ENCODE measurements around the gene MYO1F. TPM values are rescaled to one million over a fixed set of nuclear protein-coding genes. Genes with fewer than 3 reads are reported as not detected.

The MYO1F gene
- polyA plus RNA-seq, 3 donors, result 121 to 707 (median 197) TPM

DNA sequence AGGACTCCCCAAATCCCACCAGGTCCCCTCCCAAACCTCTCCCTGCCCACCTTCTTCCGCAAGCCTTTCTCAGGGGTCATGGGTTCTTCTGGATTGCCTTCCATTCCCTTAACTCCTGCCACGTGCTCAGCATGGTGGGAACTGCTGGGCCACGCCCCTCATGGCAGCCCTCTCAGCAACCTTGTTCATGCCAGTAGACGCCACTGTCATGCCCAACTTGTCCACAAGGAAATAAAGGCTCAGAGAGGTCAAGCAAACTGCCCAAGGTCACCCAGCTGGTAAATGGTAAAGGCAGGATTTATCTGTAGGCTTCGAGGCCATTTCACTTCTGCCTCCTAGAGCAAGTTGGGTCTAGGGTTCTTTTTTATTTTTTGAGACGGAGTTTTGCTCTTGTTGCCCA lies 85.7 kb downstream of the MYO1F start:
- H3K27ac Mint-ChIP-seq, result peak overlapping the region; percentile 18 to 99 (median 87)
- Histone ChIP-seq H3K36me3 (replicated peaks in 1 of 2; ENCODE audit: control insufficient read depth in 1 of 2, insufficient read depth in 2 of 2, low read length in 2 of 2) (peaks cover 63 to 71% of the 10 kb centered on the region in 2 donors), H3K4me2 (replicated peaks; ENCODE audit: extremely low read depth, low read length, poor library complexity, severe bottlenecking) (no peak overlapping the region), H3K27me3 (ENCODE audit: control insufficient read depth in 2 of 2, insufficient read depth in 2 of 2, low read length in 2 of 2) (no peaks in the 10 kb centered on the region), H3K9ac (ENCODE audit: insufficient read depth, low read length, poor library complexity, severe bottlenecking) (no peak overlapping the region), H3K79me2 (ENCODE audit: insufficient read depth, low read length) (peaks cover 70% of the 10 kb centered on the region), H3K27ac (ENCODE audit: low read depth in 1 of 2, low read length in 2 of 2) (peak overlapping the region; percentile 92 to 93), H3K4me1 (ENCODE audit: control insufficient read depth in 1 of 2, insufficient read depth in 2 of 2, low read length in 2 of 2) (peaks cover 97 to 100% of the 10 kb centered on the region in 2 donors), H4K20me1 (ENCODE audit: insufficient read depth, low read length) (peaks cover 28% of the 10 kb centered on the region), H3K9me3 (replicated peaks in 1 of 2; ENCODE audit: control insufficient read depth in 1 of 2, insufficient read depth in 1 of 2, low read length in 2 of 2) (no peaks in the 10 kb centered on the region), H2AFZ (ENCODE audit: insufficient read depth, low read depth, low read length, poor library complexity, severe bottlenecking) (no peak overlapping the region), H3K4me3 (replicated peaks in 1 of 3; ENCODE audit: low read depth in 2 of 3, low read length in 3 of 3) (no peak overlapping the region)
- no peak overlapping the region for H3K4me3 Mint-ChIP-seq
- no peak for DNase-seq
- WGBS (ENCODE audit: insufficient coverage), result 81% methylated on average over 3 of the region's 6 CpGs
- H3K9me3 Mint-ChIP-seq, result peaks cover 0 to 2% (median 0%) of the 10 kb centered on the region in 7 donors
- intact Hi-C loops (cut with micrococcal nuclease), result no loop called here
- H3K36me3 Mint-ChIP-seq, result peaks cover 68 to 94% of the 10 kb centered on the region in 2 donors
- peaks cover 88% of the 10 kb centered on the region for H3K4me1 Mint-ChIP-seq
- peaks cover 0 to 3% (median 2%) of the 10 kb centered on the region in 3 donors for H3K27me3 Mint-ChIP-seq (ENCODE audit: low read depth in 3 of 3)
- TF ChIP-seq, protein P1, sequence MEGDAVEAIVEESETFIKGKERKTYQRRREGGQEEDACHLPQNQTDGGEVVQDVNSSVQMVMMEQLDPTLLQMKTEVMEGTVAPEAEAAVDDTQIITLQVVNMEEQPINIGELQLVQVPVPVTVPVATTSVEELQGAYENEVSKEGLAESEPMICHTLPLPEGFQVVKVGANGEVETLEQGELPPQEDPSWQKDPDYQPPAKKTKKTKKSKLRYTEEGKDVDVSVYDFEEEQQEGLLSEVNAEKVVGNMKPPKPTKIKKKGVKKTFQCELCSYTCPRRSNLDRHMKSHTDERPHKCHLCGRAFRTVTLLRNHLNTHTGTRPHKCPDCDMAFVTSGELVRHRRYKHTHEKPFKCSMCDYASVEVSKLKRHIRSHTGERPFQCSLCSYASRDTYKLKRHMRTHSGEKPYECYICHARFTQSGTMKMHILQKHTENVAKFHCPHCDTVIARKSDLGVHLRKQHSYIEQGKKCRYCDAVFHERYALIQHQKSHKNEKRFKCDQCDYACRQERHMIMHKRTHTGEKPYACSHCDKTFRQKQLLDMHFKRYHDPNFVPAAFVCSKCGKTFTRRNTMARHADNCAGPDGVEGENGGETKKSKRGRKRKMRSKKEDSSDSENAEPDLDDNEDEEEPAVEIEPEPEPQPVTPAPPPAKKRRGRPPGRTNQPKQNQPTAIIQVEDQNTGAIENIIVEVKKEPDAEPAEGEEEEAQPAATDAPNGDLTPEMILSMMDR (IDR thresholded peaks at IDR 0.05), result peak; percentile 12

DNA sequence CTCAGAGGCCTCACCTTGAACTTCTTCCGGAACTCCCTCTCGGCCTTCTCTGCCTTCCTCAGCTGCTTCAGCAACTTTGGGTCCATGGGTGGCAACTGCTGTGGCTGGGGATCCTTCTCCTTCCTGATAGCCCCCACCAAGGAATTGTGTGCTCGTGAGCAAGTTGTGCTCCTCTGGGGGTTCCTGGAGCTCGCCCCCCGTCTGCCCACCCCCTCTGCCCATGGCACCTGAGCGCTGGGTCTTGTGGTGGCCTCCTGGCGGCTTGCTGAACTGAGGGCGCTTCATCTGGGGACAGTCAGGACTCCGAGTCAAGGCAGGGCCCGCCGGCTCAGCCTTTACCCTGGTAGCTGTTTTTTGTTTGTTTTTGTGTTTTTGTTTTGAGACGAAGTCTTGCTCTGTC lies 86.4 kb downstream of the MYO1F start:
- Histone ChIP-seq H2AFZ (ENCODE audit: insufficient read depth, low read depth, low read length, poor library complexity, severe bottlenecking) (no peak overlapping the region), H3K9me3 (replicated peaks in 1 of 2; ENCODE audit: control insufficient read depth in 1 of 2, insufficient read depth in 1 of 2, low read length in 2 of 2) (no peaks in the 10 kb centered on the region), H3K4me2 (replicated peaks; ENCODE audit: extremely low read depth, low read length, poor library complexity, severe bottlenecking) (no peak overlapping the region), H3K27ac (ENCODE audit: low read depth in 1 of 2, low read length in 2 of 2) (peak overlapping the region; percentile 92 to 93), H3K4me3 (replicated peaks in 1 of 3; ENCODE audit: low read depth in 2 of 3, low read length in 3 of 3) (no peak overlapping the region), H3K4me1 (ENCODE audit: control insufficient read depth in 1 of 2, insufficient read depth in 2 of 2, low read length in 2 of 2) (peaks cover 97 to 100% of the 10 kb centered on the region in 2 donors), H3K27me3 (ENCODE audit: control insufficient read depth in 2 of 2, insufficient read depth in 2 of 2, low read length in 2 of 2) (no peaks in the 10 kb centered on the region), H3K36me3 (replicated peaks in 1 of 2; ENCODE audit: control insufficient read depth in 1 of 2, insufficient read depth in 2 of 2, low read length in 2 of 2) (peaks cover 61 to 71% of the 10 kb centered on the region in 2 donors), H3K79me2 (ENCODE audit: insufficient read depth, low read length) (peaks cover 70% of the 10 kb centered on the region), H4K20me1 (ENCODE audit: insufficient read depth, low read length) (peaks cover 28% of the 10 kb centered on the region), H3K9ac (ENCODE audit: insufficient read depth, low read length, poor library complexity, severe bottlenecking) (no peak overlapping the region)
- TF ChIP-seq, protein P1 (IDR thresholded peaks at IDR 0.05), result no peak
- Mint-ChIP-seq H3K27me3 (ENCODE audit: low read depth in 3 of 3) (peaks cover 0 to 2% (median 2%) of the 10 kb centered on the region in 3 donors), H3K36me3 (peaks cover 70 to 93% of the 10 kb centered on the region in 2 donors), H3K27ac (peak overlapping the region; percentile 79 to 99 (median 85)), H3K4me1 (peaks cover 89% of the 10 kb centered on the region), H3K4me3 (no peak overlapping the region), H3K9me3 (peaks cover 0 to 2% (median 0%) of the 10 kb centered on the region in 7 donors)
- 71% methylated on average over 11 of the region's 12 CpGs for WGBS (ENCODE audit: insufficient coverage)
- DNase-seq, result no peak
- intact Hi-C loops (cut with micrococcal nuclease), result no loop called here

Data from CD14-positive monocyte (primary cell).